Stimulated activated naive CD8-positive, alpha-beta T cell treated with anti-CD3 and anti-CD28 coated beads, Interleukin-15, Interleukin-2, amounts not matched to agents 100 ng/mL and 50 ng/mL, for 24 hours (primary cell): ENCODE measurements around the gene COA5.

Source experiments
- H3K27ac Mint-ChIP-seq: one replicate; pipeline ENCODE4 v1.8.0; 2021; ENCODE audit warnings: mild to moderate bottlenecking, mixed read lengths
- H3K27me3 Mint-ChIP-seq: one replicate; pipeline ENCODE4 v1.8.0; 2021; ENCODE audit warnings: mixed read lengths
- H3K36me3 Mint-ChIP-seq: one replicate; pipeline ENCODE4 v1.8.0; 2021; ENCODE audit warnings: low read depth, mixed read lengths
- H3K4me1 Mint-ChIP-seq: one replicate; pipeline ENCODE4 v1.8.0; 2021; ENCODE audit warnings: low read depth, mixed read lengths
- H3K4me3 Mint-ChIP-seq: one replicate; pipeline ENCODE4 v1.8.0; 2021; ENCODE audit warnings: mild to moderate bottlenecking, mixed read lengths
- H3K9me3 Mint-ChIP-seq: one replicate; pipeline ENCODE4 v1.8.0; 2021; ENCODE audit warnings: mixed read lengths

The COA5 gene

DNA sequence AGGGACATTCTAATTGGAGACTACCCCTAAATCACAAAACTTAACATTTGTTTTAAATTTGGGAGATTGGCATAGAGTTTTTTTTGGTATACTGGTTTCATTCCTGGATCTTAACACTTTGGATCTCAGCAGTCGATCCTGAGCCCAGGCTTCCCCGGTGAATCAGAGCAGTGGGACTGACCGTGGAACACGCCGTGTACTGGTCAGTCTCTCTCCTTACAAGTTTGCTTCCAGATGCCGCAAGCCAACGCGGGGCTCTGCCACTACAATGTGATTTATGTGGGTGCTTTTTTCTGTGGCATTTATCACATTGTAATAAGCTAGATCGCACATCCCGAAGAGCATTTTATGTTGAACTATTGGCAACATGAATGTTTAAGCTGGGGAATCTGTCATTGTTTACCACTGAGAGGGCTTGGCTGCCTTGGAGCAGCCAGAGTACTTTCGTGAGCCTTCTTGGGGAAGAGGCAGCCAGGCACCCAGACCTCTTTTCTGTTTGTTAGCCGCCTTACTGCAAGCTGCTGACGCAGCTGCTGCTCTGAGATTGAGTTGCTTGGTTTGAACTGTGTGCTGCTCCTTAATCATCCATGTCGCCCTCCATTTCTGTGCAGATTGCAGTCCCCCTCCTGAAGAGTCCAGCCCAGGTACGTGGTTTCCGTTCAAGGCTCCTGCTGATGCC is 49.3 kb downstream of the COA5 start:
- Mint-ChIP-seq H3K9me3 (no peaks in the 10 kb centered on the region), H3K27me3 (no peaks in the 10 kb centered on the region), H3K4me1 (peaks cover 40% of the 10 kb centered on the region), H3K36me3 (peaks cover 34% of the 10 kb centered on the region), H3K27ac (no peak overlapping the region), H3K4me3 (no peak overlapping the region)

DNA sequence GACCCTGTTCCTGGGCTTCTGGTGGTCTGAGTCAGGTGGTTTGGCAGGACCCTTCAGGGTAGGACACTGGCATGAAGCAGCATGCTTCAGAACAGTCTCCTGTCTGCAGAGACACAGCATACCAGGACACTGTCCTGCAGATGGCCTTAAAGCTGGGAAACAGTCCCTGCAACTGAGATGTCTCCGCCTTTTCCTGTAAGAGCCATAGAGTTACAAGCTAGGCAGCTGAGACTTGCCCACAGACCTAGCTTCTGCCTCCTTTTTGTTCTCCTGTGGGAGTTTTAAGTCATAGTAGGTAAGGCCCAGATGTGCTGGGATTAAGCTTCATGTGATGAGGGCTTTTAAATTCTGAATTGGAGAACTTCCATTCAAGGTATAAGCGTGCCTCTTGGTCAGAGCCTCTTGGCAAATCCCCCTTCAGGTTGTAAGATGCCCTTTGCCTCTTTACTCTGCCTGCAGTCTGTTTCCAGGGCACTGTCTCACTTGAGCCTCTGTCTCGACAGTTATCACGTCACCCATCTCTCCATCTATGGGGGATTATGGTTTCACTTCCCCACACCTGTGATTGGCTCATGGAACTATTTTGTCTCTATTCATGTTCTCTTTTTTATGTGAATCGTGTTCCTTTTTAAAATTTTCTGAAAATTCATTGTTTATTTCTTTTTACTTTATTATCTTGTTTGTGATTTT is 51.8 kb downstream of the COA5 start:
- H3K4me1 Mint-ChIP-seq, result peaks cover 57% of the 10 kb centered on the region
- H3K36me3 Mint-ChIP-seq, result peaks cover 48% of the 10 kb centered on the region
- no peak overlapping the region for H3K4me3 Mint-ChIP-seq
- no peaks in the 10 kb centered on the region for H3K27me3 Mint-ChIP-seq
- H3K9me3 Mint-ChIP-seq, result no peaks in the 10 kb centered on the region
- peak overlapping the region; percentile 31 for H3K27ac Mint-ChIP-seq

DNA sequence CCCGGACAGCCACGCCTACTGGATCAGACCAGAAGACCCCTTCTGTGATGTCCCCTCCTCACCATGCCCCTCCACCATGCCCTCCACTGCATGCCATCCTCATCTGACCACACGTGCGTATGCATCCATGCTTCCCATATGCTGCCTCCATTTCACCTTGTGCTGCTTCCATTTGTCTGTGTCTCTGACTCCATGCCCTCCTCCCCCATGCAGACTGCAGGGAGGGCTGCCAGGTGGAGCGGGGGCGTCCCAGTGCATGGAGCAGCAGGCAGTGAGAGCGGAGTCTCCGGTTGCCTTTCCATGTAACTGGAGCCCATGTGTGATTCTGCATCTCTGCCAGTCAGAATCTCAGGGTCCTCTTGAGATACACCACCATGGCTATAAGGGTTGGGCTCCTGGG is 52.6 kb downstream of the COA5 start:
- no peaks in the 10 kb centered on the region for H3K27me3 Mint-ChIP-seq
- no peak overlapping the region for H3K4me3 Mint-ChIP-seq
- peak overlapping the region; percentile 24 for H3K27ac Mint-ChIP-seq
- peaks cover 65% of the 10 kb centered on the region for H3K4me1 Mint-ChIP-seq
- H3K9me3 Mint-ChIP-seq, result no peaks in the 10 kb centered on the region
- peaks cover 47% of the 10 kb centered on the region for H3K36me3 Mint-ChIP-seq

DNA sequence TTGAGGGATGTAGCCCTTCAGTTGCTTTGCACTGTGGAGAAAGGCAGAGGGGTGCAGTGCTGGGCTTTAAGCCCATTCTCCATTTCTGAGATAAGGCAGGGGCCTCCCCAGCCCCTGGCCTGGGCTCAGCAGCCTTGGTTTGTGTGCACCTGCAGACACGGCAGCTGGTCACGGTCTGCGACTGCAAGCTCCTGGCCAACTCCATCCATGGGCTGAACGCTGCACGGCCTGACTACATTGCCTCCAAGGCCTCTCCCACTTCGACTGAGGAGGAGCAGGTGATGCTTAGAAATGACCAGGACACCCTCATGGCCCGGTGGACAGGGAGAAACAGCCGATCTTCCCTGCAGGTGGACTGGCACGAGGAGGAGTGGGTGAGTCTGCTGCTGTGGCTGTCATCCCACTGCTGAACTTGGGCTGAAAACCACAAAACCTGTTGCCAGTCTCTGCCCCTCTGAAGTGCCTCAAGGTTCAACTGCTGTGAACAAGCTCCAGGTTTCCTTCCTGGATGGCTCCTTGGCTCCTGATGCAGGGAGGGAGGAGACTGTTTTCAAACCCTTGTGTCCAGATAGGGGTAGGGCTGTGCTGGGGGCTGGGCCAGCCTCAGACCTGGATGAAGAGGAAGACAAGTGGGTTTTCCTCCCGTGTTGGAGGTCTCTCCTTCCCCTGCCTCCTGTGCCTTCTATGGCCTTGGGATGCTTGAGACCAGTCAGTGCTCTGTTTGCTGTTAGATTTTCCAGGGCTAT is 54.0 kb downstream of the COA5 start:
- H3K36me3 Mint-ChIP-seq, result peaks cover 51% of the 10 kb centered on the region

DNA sequence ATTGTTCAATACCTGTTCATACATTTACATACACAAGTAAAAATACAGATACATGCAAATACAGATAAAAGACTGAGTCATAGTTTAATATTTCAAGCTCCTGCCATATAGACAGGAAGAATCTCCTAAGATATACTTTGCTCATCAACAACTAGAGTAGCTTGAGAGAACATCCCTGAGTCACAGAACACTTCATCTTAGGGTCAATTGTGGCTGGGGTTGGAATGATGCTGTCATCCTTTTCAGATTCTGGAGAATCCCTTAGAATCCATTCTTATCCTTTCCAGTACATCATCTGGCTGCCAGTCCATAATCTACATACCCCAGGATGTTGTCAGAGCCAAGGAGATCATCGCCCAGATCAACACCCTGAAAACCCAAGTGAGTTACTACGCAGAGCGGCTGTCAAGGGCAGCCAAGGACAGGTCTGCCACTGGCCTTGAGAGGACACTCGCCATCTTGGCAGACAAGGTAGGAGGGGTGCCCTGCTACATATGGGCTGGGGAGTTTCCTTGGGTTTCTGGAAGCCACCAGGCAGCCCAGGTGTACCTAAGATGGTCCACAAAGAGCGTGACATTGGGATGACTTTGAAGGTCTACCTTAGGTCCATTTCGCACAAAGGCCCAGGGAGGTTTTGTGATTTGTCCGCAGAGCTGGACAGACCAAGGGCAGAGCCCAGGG is 55.7 kb downstream of the COA5 start:
- H3K4me3 Mint-ChIP-seq, result no peak overlapping the region
- H3K27me3 Mint-ChIP-seq, result no peaks in the 10 kb centered on the region
- H3K27ac Mint-ChIP-seq, result peak overlapping the region; percentile 94
- H3K36me3 Mint-ChIP-seq, result peaks cover 51% of the 10 kb centered on the region
- H3K4me1 Mint-ChIP-seq, result peaks cover 69% of the 10 kb centered on the region
- no peaks in the 10 kb centered on the region for H3K9me3 Mint-ChIP-seq

More for the DNA sequence above, 54.0 kb downstream of the COA5 start:
- Mint-ChIP-seq H3K27ac (no peak overlapping the region), H3K27me3 (no peaks in the 10 kb centered on the region), H3K9me3 (no peaks in the 10 kb centered on the region), H3K4me1 (peaks cover 70% of the 10 kb centered on the region), H3K4me3 (no peak overlapping the region)

DNA sequence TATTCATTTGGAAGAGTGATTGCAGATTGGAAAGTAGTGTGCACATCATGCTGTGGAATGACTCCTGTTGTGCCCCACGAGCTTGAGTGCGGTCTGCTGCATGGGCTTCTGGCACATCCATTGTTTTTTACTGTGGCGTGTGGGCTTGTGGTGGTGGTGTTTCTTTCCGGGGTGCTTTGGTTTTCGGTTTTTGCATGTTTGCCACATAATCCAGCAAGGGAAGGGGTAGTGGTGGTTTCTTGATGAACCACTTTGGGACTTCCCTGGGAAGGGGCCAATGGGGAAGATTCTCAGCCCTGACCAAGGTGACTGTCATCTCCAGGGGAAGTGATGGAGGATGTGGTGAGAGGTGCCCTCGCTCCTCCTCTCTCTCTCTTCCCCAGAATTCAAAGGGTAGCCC is 57.0 kb downstream of the COA5 start:
- Mint-ChIP-seq H3K4me3 (peak overlapping the region; percentile 70), H3K4me1 (peaks cover 67% of the 10 kb centered on the region), H3K27me3 (no peaks in the 10 kb centered on the region), H3K36me3 (peaks cover 58% of the 10 kb centered on the region), H3K9me3 (no peaks in the 10 kb centered on the region), H3K27ac (peak overlapping the region; percentile 94)

DNA sequence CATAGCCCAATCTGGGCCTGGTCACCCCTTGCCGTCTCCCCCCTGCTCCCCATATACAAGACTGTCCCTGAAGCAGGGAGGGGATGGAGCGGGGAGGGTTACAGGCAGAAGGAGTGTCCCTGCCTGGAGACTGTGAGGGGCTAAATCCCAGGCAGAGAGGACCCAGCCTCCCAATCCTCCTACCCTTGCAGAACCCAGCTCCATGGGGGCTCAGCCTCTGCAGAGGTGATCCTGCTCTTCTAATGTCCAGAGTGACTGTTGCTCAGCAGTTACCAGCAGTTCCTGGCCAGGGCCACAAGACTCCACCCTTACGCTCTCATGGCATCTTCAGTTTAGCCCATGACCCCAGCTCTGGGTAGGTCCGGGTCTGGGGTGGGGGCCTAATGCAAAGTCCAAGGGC is 58.1 kb downstream of the COA5 start:
- Mint-ChIP-seq H3K36me3 (peaks cover 61% of the 10 kb centered on the region), H3K9me3 (no peaks in the 10 kb centered on the region), H3K27me3 (no peaks in the 10 kb centered on the region), H3K4me1 (peaks cover 61% of the 10 kb centered on the region), H3K4me3 (no peak overlapping the region), H3K27ac (no peak overlapping the region)
